ENCODE data around the gene EZR. TPM values are rescaled to one million over a fixed set of nuclear protein-coding genes. Genes with fewer than 3 reads are reported as not detected.

EZR gene
- total and polyA plus RNA-seq, 2 of the 13 experiments (the other 11 are each of a cell fraction or from before 2014, with no cell fraction given), result 34.7 to 60.3 TPM

- TF ChIP-seq, protein P1, sequence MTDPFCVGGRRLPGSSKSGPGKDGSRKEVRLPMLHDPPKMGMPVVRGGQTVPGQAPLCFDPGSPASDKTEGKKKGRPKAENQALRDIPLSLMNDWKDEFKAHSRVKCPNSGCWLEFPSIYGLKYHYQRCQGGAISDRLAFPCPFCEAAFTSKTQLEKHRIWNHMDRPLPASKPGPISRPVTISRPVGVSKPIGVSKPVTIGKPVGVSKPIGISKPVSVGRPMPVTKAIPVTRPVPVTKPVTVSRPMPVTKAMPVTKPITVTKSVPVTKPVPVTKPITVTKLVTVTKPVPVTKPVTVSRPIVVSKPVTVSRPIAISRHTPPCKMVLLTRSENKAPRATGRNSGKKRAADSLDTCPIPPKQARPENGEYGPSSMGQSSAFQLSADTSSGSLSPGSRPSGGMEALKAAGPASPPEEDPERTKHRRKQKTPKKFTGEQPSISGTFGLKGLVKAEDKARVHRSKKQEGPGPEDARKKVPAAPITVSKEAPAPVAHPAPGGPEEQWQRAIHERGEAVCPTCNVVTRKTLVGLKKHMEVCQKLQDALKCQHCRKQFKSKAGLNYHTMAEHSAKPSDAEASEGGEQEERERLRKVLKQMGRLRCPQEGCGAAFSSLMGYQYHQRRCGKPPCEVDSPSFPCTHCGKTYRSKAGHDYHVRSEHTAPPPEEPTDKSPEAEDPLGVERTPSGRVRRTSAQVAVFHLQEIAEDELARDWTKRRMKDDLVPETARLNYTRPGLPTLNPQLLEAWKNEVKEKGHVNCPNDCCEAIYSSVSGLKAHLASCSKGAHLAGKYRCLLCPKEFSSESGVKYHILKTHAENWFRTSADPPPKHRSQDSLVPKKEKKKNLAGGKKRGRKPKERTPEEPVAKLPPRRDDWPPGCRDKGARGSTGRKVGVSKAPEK (CRISPR knock-in tag; IDR thresholded peaks at IDR 0.05; ENCODE audit: borderline replicate concordance), result no peak
- no peak for TF ChIP-seq ZNF660 (CRISPR knock-in tag; IDR thresholded peaks at IDR 0.05; ENCODE audit: borderline replicate concordance, low read depth)
Observed at GRCh38 chr6:158805698-158806377, 13.3 kb downstream of the EZR start (continued).

- Histone ChIP-seq H3K27ac (ENCODE audit: extremely low read length, insufficient read depth, low read length) (no peak overlapping the region), H3K79me2 (ENCODE audit: insufficient read depth, low read length) (peaks cover 68% of the 10 kb centered on the region), H3K27me3 (ENCODE audit: control insufficient read depth in 1 of 2, insufficient read depth in 2 of 2, low read length in 2 of 2) (no peaks in the 10 kb centered on the region), H3K4me2 (ENCODE audit: low read depth, low read length) (no peak overlapping the region), H3K9ac (ENCODE audit: insufficient read depth, low read depth, low read length) (no peak overlapping the region), H2AFZ (ENCODE audit: low read length) (no peak overlapping the region), H4K20me1 (ENCODE audit: insufficient read depth, low read length) (peaks cover 16% of the 10 kb centered on the region), H3K36me3 (replicated peaks in 1 of 2; ENCODE audit: control insufficient read depth in 1 of 2, insufficient read depth in 2 of 2, low read length in 2 of 2) (no peaks in the 10 kb centered on the region; a peak in 1 of 5 replicates), H3K9me3 (ENCODE audit: low read length) (no peaks in the 10 kb centered on the region), H3K4me1 (ENCODE audit: insufficient read depth, low read length) (peaks cover 65% of the 10 kb centered on the region), H3K4me3 (replicated peaks in 1 of 3; ENCODE audit: insufficient read depth in 1 of 3, low read depth in 2 of 3, low read length in 3 of 3) (no peak overlapping the region)
- DNase-seq (ENCODE audit: low spot score) (no peak), FAIRE-seq (no peak), ATAC-seq (no peak)
- TF ChIP-seq KDM5A (IDR thresholded peaks at IDR 0.05; ENCODE audit: borderline replicate concordance, low read length) (no peak), SRY (CRISPR knock-in tag; IDR thresholded peaks at IDR 0.05) (no peak), ZNF552 (CRISPR knock-in tag; IDR thresholded peaks at IDR 0.05; ENCODE audit: borderline replicate concordance) (no peak), PAF1 (CRISPR knock-in tag; IDR thresholded peaks at IDR 0.05) (no peak), PHF20 (CRISPR knock-in tag; IDR thresholded peaks at IDR 0.05) (no peak), ZNF724P (CRISPR knock-in tag; IDR thresholded peaks at IDR 0.05; ENCODE audit: borderline replicate concordance) (no peak), DNMT3B (CRISPR knock-in tag; conservative IDR thresholded peaks at IDR 0.05) (no peak), PCBP2 (optimal IDR thresholded peaks at IDR 0.05; ENCODE audit: low read depth, low read length, poor library complexity, severe bottlenecking) (no peak), ZNF343 (CRISPR knock-in tag; IDR thresholded peaks at IDR 0.05) (no peak), RARA (CRISPR knock-in tag; IDR thresholded peaks at IDR 0.05) (no peak), TGIF2 (CRISPR knock-in tag; IDR thresholded peaks at IDR 0.05) (no peak), ZNF20 (CRISPR knock-in tag; IDR thresholded peaks at IDR 0.05) (no peak), NONO (IDR thresholded peaks at IDR 0.05) (no peak), NONO (CRISPR knock-in tag; conservative IDR thresholded peaks at IDR 0.05) (no peak)
- TF ChIP-seq, protein P2, sequence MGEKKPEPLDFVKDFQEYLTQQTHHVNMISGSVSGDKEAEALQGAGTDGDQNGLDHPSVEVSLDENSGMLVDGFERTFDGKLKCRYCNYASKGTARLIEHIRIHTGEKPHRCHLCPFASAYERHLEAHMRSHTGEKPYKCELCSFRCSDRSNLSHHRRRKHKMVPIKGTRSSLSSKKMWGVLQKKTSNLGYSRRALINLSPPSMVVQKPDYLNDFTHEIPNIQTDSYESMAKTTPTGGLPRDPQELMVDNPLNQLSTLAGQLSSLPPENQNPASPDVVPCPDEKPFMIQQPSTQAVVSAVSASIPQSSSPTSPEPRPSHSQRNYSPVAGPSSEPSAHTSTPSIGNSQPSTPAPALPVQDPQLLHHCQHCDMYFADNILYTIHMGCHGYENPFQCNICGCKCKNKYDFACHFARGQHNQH (CRISPR knock-in tag; IDR thresholded peaks at IDR 0.05), result no peak
- TF ChIP-seq, protein P3, sequence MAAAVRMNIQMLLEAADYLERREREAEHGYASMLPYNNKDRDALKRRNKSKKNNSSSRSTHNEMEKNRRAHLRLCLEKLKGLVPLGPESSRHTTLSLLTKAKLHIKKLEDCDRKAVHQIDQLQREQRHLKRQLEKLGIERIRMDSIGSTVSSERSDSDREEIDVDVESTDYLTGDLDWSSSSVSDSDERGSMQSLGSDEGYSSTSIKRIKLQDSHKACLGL (CRISPR knock-in tag; IDR thresholded peaks at IDR 0.05), result no peak
- CTCF ChIA-PET (ENCODE audit: low intra/inter-chr PET ratio, low total read pairs), result no interaction called here
- BruUV-seq (replicated peaks), result no TSS peak
- POLR2A ChIA-PET, result no interaction called here
- intact Hi-C loops (cut with micrococcal nuclease; ENCODE audit: unreplicated experiment) (no loop called here), in situ Hi-C loops (cut with HindIII; ENCODE audit: extremely low pct_ligation_motif_present, low pct_unique_long_range_greater_than_20kb) (no loop called here)
Observed at GRCh38 chr6:158804207-158804606, 15.0 kb downstream of the EZR start.
